GM19328 (cell line): ENCODE measurements around the gene MANSC4.

Experiments
- ATAC-seq: cut with Tn5 transposase; IDR thresholded peaks from one replicate; pipeline ENCODE4 v1.9.1; 2021; ENCODE audit warnings: mild to moderate bottlenecking, moderate library complexity; ENCODE audit not compliant: unreplicated experiment

Gene MANSC4

GRCh38 chr12:27801630-27802029 is 21.6 kb upstream of the MANSC4 start:
- no peak for ATAC-seq

DNA sequence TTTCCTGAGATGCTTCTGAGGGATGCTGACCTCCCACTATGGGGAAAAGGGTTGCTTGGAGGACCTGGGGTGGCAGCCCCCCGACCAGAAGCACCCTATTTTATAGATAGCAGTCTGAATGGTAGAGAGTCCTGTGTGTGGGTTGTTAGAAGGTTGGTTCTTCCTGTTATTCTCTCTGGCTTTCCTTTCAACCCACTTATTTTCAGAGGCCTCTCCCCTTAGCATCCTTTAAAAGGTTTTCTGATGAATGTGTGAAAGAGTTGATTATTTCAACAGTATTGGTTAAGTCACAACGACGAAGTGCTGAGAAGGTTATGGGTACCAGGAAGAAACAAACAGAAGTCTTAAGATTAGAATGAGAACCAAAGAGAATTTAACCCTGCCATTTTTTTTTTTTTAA is 20.8 kb upstream of the MANSC4 start:
- ATAC-seq: no peak

GRCh38 chr12:27797301-27798025 is 17.4 kb upstream of the MANSC4 start:
- no peak for ATAC-seq

- no peak for ATAC-seq
These were observed 16.1 kb upstream of the MANSC4 start for GRCh38 chr12:27796128-27796527.

DNA sequence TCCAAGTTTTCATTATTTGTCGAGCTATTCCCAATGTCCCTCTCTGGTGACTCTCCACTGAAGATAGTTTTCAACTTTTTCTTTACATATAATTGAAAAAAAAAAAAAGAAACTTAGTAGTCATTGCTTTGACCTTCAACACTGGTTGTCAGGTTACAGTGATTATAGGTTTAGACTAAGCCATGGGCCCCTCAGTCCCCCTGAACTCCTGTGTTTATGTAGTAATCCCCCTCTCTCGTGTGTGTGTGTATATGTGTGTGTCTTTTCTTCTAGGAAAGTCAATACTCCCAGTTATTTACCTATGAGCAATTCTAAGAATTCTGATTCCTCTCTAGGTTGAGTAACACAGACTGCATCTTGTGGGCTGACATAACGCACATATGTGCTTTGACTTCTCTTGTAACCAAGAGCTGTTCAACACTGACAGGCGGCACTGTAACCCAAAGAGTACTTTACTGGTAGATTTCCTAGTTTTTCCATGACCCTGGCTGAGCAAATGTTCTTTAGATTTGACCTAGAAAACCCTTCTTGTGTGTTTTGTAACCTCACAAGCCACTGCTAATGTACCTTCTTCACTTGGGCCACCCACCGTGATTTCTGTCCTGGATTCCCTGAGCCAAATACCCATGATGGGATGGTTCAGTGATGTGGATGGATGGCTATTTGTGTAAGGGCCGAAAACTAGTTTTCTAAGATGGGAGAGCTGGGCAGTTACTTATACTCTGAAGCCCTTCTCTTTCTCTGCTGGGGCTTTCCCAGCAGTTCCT is 15.0 kb upstream of the MANSC4 start:
- ATAC-seq: no peak

DNA sequence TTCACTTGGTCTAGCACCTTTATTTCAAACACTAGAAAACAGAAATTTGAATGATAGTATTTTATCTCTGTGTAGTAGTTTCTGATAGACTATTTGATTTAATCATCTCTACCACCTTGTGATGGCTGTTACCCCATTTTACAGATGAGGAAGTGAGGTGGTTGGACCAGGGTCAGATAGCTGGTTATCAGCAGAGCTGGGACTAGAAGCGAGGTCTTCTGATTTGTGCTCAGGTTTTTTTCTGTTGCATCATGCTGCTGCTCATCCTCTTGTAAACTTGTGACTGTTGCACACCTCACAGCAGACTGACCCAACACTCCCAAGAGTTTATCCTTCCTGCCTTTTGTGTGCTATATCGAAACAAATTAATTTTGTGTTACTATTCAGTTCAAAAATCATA is 10.1 kb upstream of the MANSC4 start:
- no peak for ATAC-seq

DNA sequence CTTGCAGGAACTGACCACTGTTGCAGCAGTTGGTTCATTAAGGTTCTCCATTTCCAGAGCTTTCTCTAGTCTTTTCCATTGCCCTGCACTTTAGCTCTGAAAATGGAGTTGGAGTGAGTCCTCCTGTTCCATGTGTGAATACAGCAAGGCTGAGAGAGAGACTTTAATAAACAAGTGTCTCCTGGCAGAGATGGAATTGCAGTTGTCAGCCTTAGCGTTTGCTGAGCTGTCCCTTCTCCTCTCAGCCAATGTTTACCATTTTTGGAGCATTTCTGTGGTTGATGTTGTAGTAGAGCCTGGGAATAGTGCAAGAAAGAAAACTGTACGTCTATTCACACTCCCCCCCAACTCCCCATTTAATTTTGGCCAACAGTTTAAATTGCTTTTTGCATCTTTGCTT is 7.5 kb upstream of the MANSC4 start:
- no peak for ATAC-seq

GRCh38 chr12:27785882-27786570 is 6.0 kb upstream of the MANSC4 start:
- ATAC-seq: no peak

- ATAC-seq: no peak
These were observed 2.4 kb upstream of the MANSC4 start for GRCh38 chr12:27782481-27782880.

DNA sequence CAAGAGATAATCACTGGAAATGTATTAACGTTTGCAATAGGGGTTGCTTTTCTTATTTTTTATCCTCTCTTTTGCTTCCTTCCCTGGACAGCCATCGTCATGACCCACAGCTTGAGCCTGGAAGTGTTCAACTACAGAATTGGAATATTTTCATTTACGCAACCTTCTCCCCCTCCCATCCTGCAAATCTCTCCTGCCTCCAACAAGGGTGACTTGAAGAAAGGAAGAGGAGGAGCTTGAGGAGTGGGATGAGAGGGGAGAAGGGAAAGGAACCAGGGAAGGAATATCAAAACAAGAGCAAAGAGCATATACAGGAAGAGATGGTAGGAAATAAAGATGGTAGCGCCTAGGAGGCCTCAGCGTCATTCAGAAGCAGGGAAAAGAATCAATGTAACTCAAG is 1.6 kb upstream of the MANSC4 start:
- no peak for ATAC-seq

DNA sequence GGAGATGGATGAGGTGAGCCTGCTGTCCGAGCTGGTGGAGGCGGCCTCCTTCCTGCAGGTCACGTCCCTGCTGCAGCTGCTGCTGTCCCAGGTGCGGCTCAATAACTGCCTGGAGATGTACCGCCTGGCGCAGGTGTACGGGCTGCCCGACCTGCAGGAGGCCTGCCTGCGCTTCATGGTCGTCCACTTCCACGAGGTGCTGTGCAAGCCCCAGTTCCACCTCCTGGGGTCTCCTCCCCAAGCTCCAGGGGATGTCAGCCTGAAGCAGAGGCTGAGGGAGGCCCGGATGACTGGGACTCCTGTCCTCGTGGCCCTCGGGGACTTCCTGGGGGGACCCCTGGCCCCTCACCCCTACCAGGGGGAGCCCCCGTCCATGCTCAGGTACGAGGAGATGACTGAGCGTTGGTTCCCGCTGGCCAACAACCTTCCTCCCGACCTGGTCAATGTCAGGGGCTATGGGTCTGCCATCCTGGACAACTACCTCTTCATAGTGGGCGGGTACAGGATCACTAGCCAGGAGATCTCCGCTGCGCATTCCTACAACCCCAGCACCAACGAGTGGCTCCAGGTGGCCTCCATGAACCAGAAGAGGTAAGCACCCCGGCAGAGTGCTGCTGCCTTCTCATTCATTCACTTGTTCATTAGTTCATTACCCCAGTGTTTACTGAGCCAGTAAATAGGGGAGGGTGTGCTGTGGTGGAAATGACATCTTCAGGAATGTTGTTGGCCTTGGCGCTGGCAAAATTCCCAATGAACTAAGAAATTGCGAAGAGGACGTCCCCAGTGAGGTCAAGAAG is 774 bp upstream of the MANSC4 start:
- peak; percentile 26 for ATAC-seq

GRCh38 chr12:27779416-27779919 is 568 bp downstream of the MANSC4 start:
- peak; percentile 3 for ATAC-seq

- ATAC-seq: no peak
These were observed 1.8 kb downstream of the MANSC4 start for GRCh38 chr12:27778206-27778605.

DNA sequence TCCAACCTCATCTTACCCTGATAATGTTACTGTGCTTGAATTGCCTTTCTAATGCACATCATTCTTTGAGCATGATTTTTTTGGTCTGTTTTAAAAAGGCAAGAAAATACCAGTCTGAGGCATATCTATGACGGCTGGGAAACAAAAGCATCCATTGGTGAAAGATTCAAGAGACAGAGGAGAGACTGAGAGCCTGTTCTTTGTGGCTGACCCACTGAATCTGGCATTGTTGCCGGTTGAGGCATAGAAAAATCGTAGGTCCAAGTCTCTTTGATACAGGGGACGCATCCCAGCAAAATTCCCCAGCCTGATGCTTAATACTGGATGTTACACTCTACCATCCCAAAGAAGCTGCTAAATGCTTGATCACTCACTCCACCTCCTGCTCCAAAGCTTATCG is 2.9 kb downstream of the MANSC4 start:
- ATAC-seq: no peak

DNA sequence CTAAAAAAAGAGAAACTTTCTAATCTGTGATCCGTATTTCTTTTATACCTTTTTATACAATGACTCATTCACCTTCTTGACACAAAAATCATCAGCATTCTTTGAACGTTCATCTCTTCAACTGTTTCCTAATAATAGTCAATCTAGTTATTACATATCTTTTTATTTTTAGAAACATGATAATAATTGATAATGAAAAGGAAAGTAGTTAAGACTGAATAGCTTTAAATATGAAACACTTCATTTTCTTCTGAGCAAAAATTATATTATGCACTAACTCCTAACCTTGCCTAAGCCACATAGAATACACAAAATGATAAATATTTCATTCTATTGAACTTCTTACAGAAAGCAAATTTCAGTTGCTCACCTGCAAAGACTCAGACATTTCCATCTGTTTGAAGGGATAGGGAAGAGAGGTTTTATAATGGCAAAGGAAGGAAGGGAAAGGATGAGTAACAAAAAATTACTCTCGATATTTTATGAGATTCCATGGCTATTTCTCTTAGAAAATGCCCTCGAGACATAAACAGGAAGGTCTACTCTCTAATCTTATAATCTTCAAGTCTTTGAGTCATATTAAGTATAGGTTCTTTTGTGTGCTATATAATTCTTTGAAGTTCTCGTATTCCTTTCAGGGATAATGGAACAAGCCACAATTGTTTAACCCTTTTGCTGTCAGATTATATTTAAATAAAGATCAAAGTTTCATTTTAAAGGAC is 7.5 kb downstream of the MANSC4 start:
- no peak for ATAC-seq

- no peak for ATAC-seq
These were observed 8.3 kb downstream of the MANSC4 start for GRCh38 chr12:27771481-27772327.

DNA sequence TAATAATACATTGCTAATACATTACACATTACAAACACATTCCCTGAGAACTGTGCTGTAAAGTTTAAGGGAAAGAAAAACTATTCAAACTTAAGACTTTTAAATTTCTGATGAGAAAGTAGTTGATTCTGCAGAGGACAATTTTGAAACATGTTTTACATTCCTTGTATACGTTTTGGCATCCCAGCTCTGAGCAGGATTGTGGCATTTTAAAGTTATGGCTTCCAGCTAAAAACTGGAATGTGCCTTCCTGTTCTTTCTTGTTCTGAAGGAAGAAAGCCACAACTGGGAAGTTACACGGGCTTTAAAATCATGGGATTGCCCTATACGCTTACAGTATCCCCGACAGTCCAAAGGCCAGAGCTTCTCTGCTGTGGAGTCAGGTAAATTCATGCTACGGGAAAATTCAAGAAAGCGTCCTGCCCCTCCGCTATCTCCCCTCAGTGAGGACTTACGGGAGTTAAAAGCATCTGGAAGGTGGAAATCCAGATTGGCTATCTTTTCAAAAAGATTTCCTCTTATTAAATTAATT is 10.8 kb downstream of the MANSC4 start:
- ATAC-seq: no peak

- ATAC-seq: no peak
These were observed 13.4 kb downstream of the MANSC4 start for GRCh38 chr12:27766587-27766986.

DNA sequence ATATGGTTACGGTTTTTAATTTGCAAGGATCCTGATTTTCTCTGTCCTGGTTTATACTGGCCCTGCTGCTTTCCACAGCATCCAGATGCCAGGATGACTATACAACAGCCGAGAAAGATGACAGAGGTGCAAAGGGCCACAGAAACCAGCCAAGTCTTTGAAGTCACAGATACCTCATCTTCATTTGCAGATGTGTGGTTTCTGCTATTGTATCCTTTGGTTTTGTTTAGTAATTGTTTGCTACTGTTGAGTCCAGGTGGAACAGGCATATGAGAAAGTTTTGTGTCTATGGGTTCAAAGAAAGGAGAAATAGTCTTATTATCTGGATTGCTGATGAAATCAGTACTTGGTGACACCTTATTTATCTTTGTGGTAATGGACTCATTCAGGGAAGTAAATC is 17.3 kb downstream of the MANSC4 start:
- no peak for ATAC-seq
